NB4 (cell line): Measurements from ENCODE around the gene ZBTB44.

Source experiments
- DNase-seq: peaks from one replicate; pipeline ENCODE4 v3.0.0; 2010; ENCODE audit warnings: low read depth
- H3K4me3 ChIP-seq: one replicate; pipeline ENCODE4 v1.5.1; 2011; ENCODE audit warnings: mild to moderate bottlenecking, low read depth, low read length, moderate library complexity
- MYC ChIP-seq: IDR thresholded peaks from 2 replicates; pipeline ENCODE4 v1.6.1; 2011; ENCODE audit warnings: low read depth, low read length
- POLR2A ChIP-seq: IDR thresholded peaks from 2 replicates; pipeline ENCODE4 v1.6.1; 2011; ENCODE audit warnings: mild to moderate bottlenecking; ENCODE audit not compliant: insufficient read length; ENCODE audit errors: extremely low read depth
- TF ChIP-seq, protein P1 (sequence below): IDR thresholded peaks from one replicate; pipeline ENCODE4 v1.5.1; 2012; ENCODE audit warnings: low read depth, low read length
- TF ChIP-seq, protein P2 (sequence below): IDR thresholded peaks from 2 replicates; pipeline ENCODE4 v1.6.1; 2011; ENCODE audit warnings: low read depth, low read length

Gene ZBTB44

DNA sequence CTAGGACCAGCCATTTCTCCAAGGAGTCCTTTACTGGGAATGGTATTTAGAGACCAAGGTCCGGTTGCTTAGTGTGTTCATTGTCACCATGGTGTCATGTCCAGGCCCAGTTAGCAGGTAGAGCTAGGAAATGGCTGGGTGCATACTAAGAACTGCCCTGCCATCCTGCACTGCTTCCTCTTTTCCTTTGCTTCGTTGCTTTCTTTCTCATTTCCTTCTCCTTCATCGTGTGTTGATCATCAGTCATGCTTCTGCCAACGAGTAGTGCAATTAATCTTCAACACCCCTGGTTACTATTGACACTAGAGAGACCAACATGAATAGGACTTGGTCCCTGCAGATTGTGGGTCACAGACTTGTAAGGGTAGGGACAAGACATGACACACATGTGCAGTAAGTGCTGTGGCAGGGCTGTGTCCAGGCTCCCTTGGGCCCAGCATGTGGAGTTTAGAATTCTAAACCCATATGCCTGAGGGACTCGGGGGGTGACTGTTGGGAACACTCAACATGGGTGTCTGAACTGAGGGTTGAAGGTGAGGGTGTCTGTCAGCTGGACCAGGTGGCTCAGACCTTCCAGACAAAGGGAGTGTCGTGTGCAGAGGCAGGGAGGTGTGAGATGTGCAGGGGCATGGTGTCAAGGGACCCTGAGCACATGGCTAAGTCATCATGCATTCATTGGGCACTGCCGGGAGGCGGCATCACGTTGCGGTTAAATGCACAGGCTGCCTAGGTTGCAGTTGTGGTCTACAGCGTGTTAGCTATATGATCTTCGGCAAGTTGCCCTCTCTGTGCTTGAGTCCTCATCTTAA, 112.5 kb downstream of the ZBTB44 start:
- H3K4me3 ChIP-seq = no peak overlapping the region
- no peak for TF ChIP-seq MYC
- TF ChIP-seq POLR2A = no peak
- TF ChIP-seq, protein P1, sequence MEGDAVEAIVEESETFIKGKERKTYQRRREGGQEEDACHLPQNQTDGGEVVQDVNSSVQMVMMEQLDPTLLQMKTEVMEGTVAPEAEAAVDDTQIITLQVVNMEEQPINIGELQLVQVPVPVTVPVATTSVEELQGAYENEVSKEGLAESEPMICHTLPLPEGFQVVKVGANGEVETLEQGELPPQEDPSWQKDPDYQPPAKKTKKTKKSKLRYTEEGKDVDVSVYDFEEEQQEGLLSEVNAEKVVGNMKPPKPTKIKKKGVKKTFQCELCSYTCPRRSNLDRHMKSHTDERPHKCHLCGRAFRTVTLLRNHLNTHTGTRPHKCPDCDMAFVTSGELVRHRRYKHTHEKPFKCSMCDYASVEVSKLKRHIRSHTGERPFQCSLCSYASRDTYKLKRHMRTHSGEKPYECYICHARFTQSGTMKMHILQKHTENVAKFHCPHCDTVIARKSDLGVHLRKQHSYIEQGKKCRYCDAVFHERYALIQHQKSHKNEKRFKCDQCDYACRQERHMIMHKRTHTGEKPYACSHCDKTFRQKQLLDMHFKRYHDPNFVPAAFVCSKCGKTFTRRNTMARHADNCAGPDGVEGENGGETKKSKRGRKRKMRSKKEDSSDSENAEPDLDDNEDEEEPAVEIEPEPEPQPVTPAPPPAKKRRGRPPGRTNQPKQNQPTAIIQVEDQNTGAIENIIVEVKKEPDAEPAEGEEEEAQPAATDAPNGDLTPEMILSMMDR = no peak
- DNase-seq = no peak

DNA sequence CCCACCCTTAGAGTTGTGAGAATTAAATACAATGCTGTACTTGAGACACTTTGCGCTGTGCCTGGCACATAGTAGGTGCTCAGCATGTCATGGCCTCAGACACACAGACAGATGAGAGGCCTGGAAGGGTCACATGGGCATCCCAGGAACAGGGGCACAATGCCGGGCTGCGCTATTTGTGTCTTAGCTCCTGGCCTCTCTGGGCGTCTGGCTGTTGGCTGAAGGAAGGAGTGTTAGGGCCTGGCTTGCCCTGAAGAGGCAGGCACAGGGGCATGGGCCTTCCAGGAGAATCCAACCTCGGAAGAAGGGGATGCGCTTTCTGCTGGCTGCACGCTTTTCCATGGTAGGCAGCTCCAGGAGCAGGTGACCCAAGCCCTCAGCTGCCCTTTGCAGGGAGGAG, 113.7 kb downstream of the ZBTB44 start:
- TF ChIP-seq, protein P1 = no peak
- TF ChIP-seq, protein P2, sequence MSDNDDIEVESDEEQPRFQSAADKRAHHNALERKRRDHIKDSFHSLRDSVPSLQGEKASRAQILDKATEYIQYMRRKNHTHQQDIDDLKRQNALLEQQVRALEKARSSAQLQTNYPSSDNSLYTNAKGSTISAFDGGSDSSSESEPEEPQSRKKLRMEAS = no peak
- TF ChIP-seq MYC = no peak
- no peak for TF ChIP-seq POLR2A
- DNase-seq = no peak
- no peak overlapping the region for H3K4me3 ChIP-seq

DNA sequence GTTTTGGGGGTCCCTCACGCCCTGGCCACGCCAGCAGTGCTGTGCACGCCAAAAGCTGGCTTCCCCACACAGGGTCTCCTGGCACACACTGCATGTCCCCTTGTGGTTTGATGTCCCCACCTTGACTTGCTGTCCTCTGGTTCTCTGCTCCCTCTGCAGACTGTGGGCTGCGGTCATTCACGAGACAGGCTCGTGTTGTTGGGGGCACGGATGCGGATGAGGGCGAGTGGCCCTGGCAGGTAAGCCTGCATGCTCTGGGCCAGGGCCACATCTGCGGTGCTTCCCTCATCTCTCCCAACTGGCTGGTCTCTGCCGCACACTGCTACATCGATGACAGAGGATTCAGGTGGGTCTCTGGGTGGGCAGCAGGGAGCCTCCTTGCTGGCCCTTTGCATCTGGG, 114.9 kb downstream of the ZBTB44 start:
- DNase-seq = no peak
- TF ChIP-seq, protein P2 = no peak
- TF ChIP-seq, protein P1 = no peak
- TF ChIP-seq MYC = no peak
- TF ChIP-seq POLR2A = no peak
- no peak overlapping the region for H3K4me3 ChIP-seq

DNA sequence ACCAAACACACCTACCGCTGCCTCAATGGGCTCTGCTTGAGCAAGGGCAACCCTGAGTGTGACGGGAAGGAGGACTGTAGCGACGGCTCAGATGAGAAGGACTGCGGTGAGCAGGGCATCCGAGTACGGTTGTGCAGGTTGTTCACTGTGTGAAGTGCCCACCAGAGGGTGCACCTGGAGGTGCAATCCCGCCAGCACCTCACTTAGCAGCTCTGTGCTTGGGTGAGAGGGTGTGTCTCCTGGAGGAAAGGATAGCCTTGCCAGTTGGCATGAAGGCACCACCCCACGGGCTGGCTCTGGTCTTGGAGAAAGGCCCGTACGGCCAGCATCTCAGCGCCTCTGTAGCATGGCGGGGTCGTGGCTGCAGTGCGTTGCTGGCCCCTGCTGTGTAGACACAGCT, 115.8 kb downstream of the ZBTB44 start:
- H3K4me3 ChIP-seq = no peak overlapping the region
- TF ChIP-seq, protein P1 = peak; percentile 14
- TF ChIP-seq POLR2A (no peak), MYC (no peak)
- DNase-seq = no peak

DNA sequence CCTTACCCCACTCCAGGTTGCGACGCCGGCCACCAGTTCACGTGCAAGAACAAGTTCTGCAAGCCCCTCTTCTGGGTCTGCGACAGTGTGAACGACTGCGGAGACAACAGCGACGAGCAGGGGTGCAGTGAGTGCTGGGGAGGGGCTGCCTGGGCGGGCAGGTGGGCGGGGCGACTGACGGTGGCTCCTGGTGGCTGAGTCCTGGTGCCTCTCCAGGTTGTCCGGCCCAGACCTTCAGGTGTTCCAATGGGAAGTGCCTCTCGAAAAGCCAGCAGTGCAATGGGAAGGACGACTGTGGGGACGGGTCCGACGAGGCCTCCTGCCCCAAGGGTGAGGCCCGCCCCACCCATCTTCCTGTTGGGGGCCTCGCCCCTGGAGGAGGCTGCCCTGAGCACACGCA, 116.4 kb downstream of the ZBTB44 start:
- DNase-seq = no peak

More for the DNA sequence above, 116.4 kb downstream of the ZBTB44 start:
- no peak for TF ChIP-seq POLR2A
- no peak for TF ChIP-seq MYC
- TF ChIP-seq, protein P2 = no peak
- TF ChIP-seq, protein P1 = no peak
- H3K4me3 ChIP-seq = no peak overlapping the region
